Stimulated activated CD4-positive, alpha-beta T cell treated with anti-CD3 and anti-CD28 coated beads, Interleukin-15, amount 100 ng/mL, for 48 hours (primary cell): ENCODE results near the gene APCDD1.
"Not testable (repeated sequence)": the region's sequence is repeated elsewhere in the genome, so short reads cannot be mapped to it uniquely, and the experiment has no call there.

ENCODE experiments used
- DNase-seq, 2 donors: peaks; one replicate each; pipeline ENCODE4 v3.0.0-alpha.2; 2020; ENCODE audit warnings: low read depth in 2 of 2

Gene APCDD1

GRCh38 chr18:10462597-10462996 lies 8.2 kb downstream of the APCDD1 start:
- DNase-seq = no peak

GRCh38 chr18:10463096-10463495 lies 8.7 kb downstream of the APCDD1 start:
- DNase-seq = no peak

- DNase-seq = no peak
Measured at GRCh38 chr18:10463741-10464140, 9.3 kb downstream of the APCDD1 start.

GRCh38 chr18:10464161-10464648 lies 9.8 kb downstream of the APCDD1 start:
- not testable (repeated sequence) for DNase-seq

GRCh38 chr18:10465174-10465939 lies 10.9 kb downstream of the APCDD1 start:
- DNase-seq = no peak

- DNase-seq = no peak
Measured at GRCh38 chr18:10470429-10470828, 16.0 kb downstream of the APCDD1 start.

GRCh38 chr18:10471574-10471973 lies 17.1 kb downstream of the APCDD1 start:
- DNase-seq = no peak

- no peak for DNase-seq
Measured at GRCh38 chr18:10473132-10473531, 18.7 kb downstream of the APCDD1 start.

GRCh38 chr18:10474309-10474708 lies 19.9 kb downstream of the APCDD1 start:
- DNase-seq = no peak

GRCh38 chr18:10475276-10475653 lies 20.8 kb downstream of the APCDD1 start:
- no peak for DNase-seq

- no peak for DNase-seq
Measured at GRCh38 chr18:10475654-10476291, 21.3 kb downstream of the APCDD1 start.

- no peak for DNase-seq
Measured at GRCh38 chr18:10476338-10476791, 21.9 kb downstream of the APCDD1 start.

- no peak for DNase-seq
Measured at GRCh38 chr18:10477121-10477862, 22.9 kb downstream of the APCDD1 start.

- no peak for DNase-seq
Measured at GRCh38 chr18:10477863-10478260, 23.4 kb downstream of the APCDD1 start.

GRCh38 chr18:10481831-10482230 lies 27.4 kb downstream of the APCDD1 start:
- no peak for DNase-seq

GRCh38 chr18:10482363-10482984 lies 28.0 kb downstream of the APCDD1 start:
- DNase-seq = no peak

GRCh38 chr18:10482985-10483949 lies 28.8 kb downstream of the APCDD1 start:
- no peak for DNase-seq

GRCh38 chr18:10485475-10485874 lies 31.0 kb downstream of the APCDD1 start:
- DNase-seq = no peak

GRCh38 chr18:10486362-10486761 lies 31.9 kb downstream of the APCDD1 start:
- DNase-seq = no peak

GRCh38 chr18:10487154-10487553 lies 32.7 kb downstream of the APCDD1 start:
- no peak for DNase-seq

GRCh38 chr18:10488017-10488416 lies 33.6 kb downstream of the APCDD1 start:
- DNase-seq = no peak
